ENCODE results near the gene PAQR5.

- no peak for TF ChIP-seq CTCF (IDR thresholded peaks at IDR 0.05; ENCODE audit: insufficient read depth, low read length, poor library complexity, severe bottlenecking)
- TF ChIP-seq EZH2phosphoT487 (conservative IDR thresholded peaks at IDR 0.05; ENCODE audit: low read length), result no peak
Measured at GRCh38 chr15:69298697-69299441, at the start of gene PAQR5.
